GM23338 (cell line): ENCODE results near the gene PLEKHD1. TPM values are rescaled to one million over a fixed set of nuclear protein-coding genes. Genes with fewer than 3 reads are reported as not detected.

Source experiments
- ATAC-seq: fragments of 200-7000 bp; cut with Tn5 transposase; 3 replicates; pipeline ENCODE4 v1.9.1; 2020
- DNase-seq: peaks from one replicate; pipeline ENCODE4 v3.0.0-alpha.2; 2015; ENCODE audit warnings: low spot score
- H2AFZ ChIP-seq: fragments of 200-600 bp; sonication (generic); 2 replicates; pipeline ENCODE4 v1.8.0; 2016; ENCODE audit warnings: antibody characterized with exemption, mild to moderate bottlenecking, moderate library complexity
- H3F3A ChIP-seq: fragments of 200-600 bp; sonication (generic); replicated peaks from 2 replicates; pipeline ENCODE4 v1.8.0; 2017; ENCODE audit warnings: antibody characterized with exemption, mixed run types, low read depth
- H3K27ac ChIP-seq: fragments of 200-600 bp; sonication (generic); 2 replicates; pipeline ENCODE4 v1.6.1; 2016; ENCODE audit warnings: low read depth
- H3K27me3 ChIP-seq: fragments of 200-600 bp; sonication (generic); 2 replicates; pipeline ENCODE4 v1.8.0; 2016; ENCODE audit warnings: mild to moderate bottlenecking, mixed run types, moderate library complexity; ENCODE audit not compliant: insufficient read depth
- H3K36me3 ChIP-seq: fragments of 200-600 bp; sonication (generic); 2 replicates; pipeline ENCODE4 v1.8.0; 2016; ENCODE audit warnings: mild to moderate bottlenecking; ENCODE audit not compliant: insufficient read depth
- H3K4me1 ChIP-seq: fragments of 200-600 bp; sonication (generic); 2 replicates; pipeline ENCODE4 v1.8.0; 2016; ENCODE audit warnings: mild to moderate bottlenecking, moderate library complexity; ENCODE audit not compliant: insufficient read depth
- H3K4me2 ChIP-seq: fragments of 200-600 bp; sonication (generic); 2 replicates; pipeline ENCODE4 v1.7.1; 2017; ENCODE audit warnings: mixed run types
- H3K4me3 ChIP-seq: fragments of 200-600 bp; sonication (generic); 2 replicates; pipeline ENCODE4 v1.6.1; 2016; ENCODE audit warnings: mixed run types
- H3K79me2 ChIP-seq: fragments of 200-600 bp; sonication (generic); replicated peaks from 2 replicates; pipeline ENCODE4 v1.8.0; 2017; ENCODE audit warnings: mild to moderate bottlenecking; ENCODE audit not compliant: insufficient read depth
- H3K9me2 ChIP-seq: fragments of 200-600 bp; sonication (generic); 2 replicates; pipeline ENCODE4 v1.8.0; 2017; ENCODE audit not compliant: insufficient read depth
- H4K20me1 ChIP-seq: fragments of 200-600 bp; sonication (generic); replicated peaks from 2 replicates; pipeline ENCODE4 v1.8.0; 2017; ENCODE audit warnings: mild to moderate bottlenecking; ENCODE audit not compliant: insufficient read depth
- H3K27ac Mint-ChIP-seq: 2 replicates; pipeline ENCODE4 v1.8.0; 2020; ENCODE audit warnings: inconsistent platforms, mild to moderate bottlenecking, moderate library complexity, mixed read lengths
- H3K27me3 Mint-ChIP-seq: 3 replicates; pipeline ENCODE4 v1.8.0; 2022; ENCODE audit warnings: low read depth, mild to moderate bottlenecking, moderate library complexity, mixed read lengths, inconsistent platforms; ENCODE audit not compliant: insufficient read depth, poor library complexity
- H3K36me3 Mint-ChIP-seq: 3 replicates; pipeline ENCODE4 v1.8.0; 2021; ENCODE audit warnings: low read depth, mild to moderate bottlenecking, inconsistent platforms, moderate library complexity, mixed read lengths
- H3K4me1 Mint-ChIP-seq: 3 replicates; pipeline ENCODE4 v1.8.0; 2020; ENCODE audit warnings: mild to moderate bottlenecking, inconsistent platforms, mixed read lengths
- H3K4me3 Mint-ChIP-seq: 3 replicates; pipeline ENCODE4 v1.8.0; 2021; ENCODE audit warnings: moderate library complexity, mild to moderate bottlenecking, inconsistent platforms, mixed read lengths
- H3K9me3 Mint-ChIP-seq: 3 replicates; pipeline ENCODE4 v1.8.0; 2020; ENCODE audit warnings: moderate library complexity, mild to moderate bottlenecking, inconsistent platforms, mixed read lengths
- CREB1 ChIP-seq: fragments of 250-450 bp; sonication (Bioruptor Pico); IDR thresholded peaks from 2 replicates; pipeline ENCODE4 v1.5.0; 2020; ENCODE audit warnings: low read depth, mild to moderate bottlenecking, moderate library complexity
- EZH2 ChIP-seq: fragments of 200-600 bp; sonication (generic); IDR thresholded peaks from one replicate; pipeline ENCODE4 v1.8.0; 2017; ENCODE audit warnings: antibody characterized with exemption, mild to moderate bottlenecking, low read depth; ENCODE audit not compliant: unreplicated experiment
- EZH2phosphoT487 ChIP-seq: fragments of 200-600 bp; sonication (generic); IDR thresholded peaks from one replicate; pipeline ENCODE4 v1.8.1; 2018; ENCODE audit warnings: antibody characterized with exemption; ENCODE audit not compliant: unreplicated experiment
- JUNB ChIP-seq: IDR thresholded peaks from one replicate; pipeline ENCODE4 v1.6.1; 2016; ENCODE audit warnings: antibody characterized with exemption; ENCODE audit not compliant: unreplicated experiment
- POLR2AphosphoS5 ChIP-seq: IDR thresholded peaks from 2 replicates; pipeline ENCODE4 v1.6.1; 2016; ENCODE audit warnings: antibody characterized with exemption, low read depth
- STAT1 ChIP-seq: IDR thresholded peaks from one replicate; pipeline ENCODE4 v1.6.1; 2016; ENCODE audit warnings: antibody characterized with exemption; ENCODE audit not compliant: unreplicated experiment
- ZNF114 ChIP-seq: fragments of 250-450 bp; sonication (Bioruptor Pico); IDR thresholded peaks from 2 replicates; pipeline ENCODE4 v1.5.0; 2020; ENCODE audit warnings: mild to moderate bottlenecking, moderate library complexity
- ZNF331 ChIP-seq: fragments of 250-450 bp; sonication (Bioruptor Pico); IDR thresholded peaks from 2 replicates; pipeline ENCODE4 v1.5.0; 2020; ENCODE audit warnings: low read depth, mild to moderate bottlenecking, moderate library complexity
- polyA plus RNA-seq: library from polyadenylated mRNA; unstranded; fragments of >200 nt; fragmentation: Nextera tagmentation; extraction: Ambion mirVana; gene quantifications from 2 replicates; pipeline ENCODE4 v1.2.1, GENCODE V29; 2016
- total RNA-seq: library from RNA; depleted of rRNA; stranded (reverse); fragments of >200 nt; shearing (Covaris generic); gene quantifications from 2 replicates; pipeline ENCODE4 v1.2.3, GENCODE V29; 2014
- TF ChIP-seq, protein P1 (sequence below): IDR thresholded peaks from 2 replicates; pipeline ENCODE4 v1.6.1; 2016; ENCODE audit warnings: antibody characterized with exemption
- TF ChIP-seq, protein P2 (sequence below), 2 experiments: fragments of 200-600 bp in 1 of 2; sonication (generic) in 1 of 2; conservative IDR thresholded peaks; 2 replicates each; pipeline versions ENCODE4 v1.5.1 to v1.6.1; 2016 to 2017; ENCODE audit warnings: antibody characterized with exemption in 2 of 2, low read depth in 2 of 2, mild to moderate bottlenecking in 2 of 2, moderate library complexity in 1 of 2

PLEKHD1 gene
- total and polyA plus RNA-seq, 2 experiments from 2014 or later = 0.19 to 0.28 TPM

DNA sequence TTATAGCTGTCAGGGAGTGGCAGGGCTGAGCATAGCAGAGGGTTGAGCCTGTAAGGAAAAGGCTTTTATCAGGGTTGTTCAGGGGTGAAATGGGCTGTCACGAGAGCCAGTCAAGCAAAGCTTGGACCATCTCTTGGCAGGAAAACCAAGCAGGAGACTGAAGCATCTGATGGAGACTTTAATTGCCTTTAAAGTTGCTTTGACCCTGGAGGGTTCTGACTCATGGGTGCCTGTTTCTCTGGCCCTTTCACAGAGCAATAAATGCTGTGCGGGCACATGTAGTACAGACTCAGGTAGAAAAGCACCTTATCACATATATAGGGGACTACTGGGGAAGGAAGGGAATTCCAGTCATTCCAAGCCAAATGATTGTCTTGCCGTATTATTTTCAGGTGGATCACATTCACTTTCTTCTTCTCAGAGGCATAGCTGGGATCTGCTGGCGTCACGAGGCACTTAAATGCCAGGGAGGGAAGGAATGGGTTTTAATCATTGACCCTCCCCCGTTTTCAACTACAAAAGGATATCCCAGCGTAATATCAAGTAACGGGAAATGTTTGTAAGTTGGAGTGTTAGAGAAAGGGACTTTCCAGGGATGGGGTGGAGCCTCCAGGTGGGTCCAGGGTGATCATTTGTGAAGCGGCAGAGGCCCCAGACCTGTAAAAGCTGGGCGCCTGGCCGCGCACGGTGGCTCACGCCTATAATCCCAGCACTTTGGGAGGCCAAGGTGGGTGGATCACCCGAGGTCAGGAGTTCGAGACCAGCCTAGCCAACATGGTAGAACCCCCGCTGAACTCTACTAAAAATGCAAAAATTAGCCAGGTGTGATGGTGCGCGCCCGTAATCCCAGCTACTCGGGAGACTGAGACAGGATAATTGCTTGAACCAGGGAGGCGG, 34.9 kb downstream of the PLEKHD1 start:
- Mint-ChIP-seq H3K9me3 (peaks cover 3% of the 10 kb centered on the region; the same call in 2 of the 3 replicates), H3K27me3 (peaks cover 7% of the 10 kb centered on the region), H3K4me1 (peaks cover 23% of the 10 kb centered on the region), H3K4me3 (no peak overlapping the region), H3K27ac (no peak overlapping the region), H3K36me3 (no peaks in the 10 kb centered on the region; the same call in 2 of the 3 replicates)
- Histone ChIP-seq H3K36me3 (no peaks in the 10 kb centered on the region), H3K4me3 (no peak overlapping the region), H3K27me3 (no peaks in the 10 kb centered on the region), H4K20me1 (no peaks in the 10 kb centered on the region), H3K4me1 (peaks cover 17% of the 10 kb centered on the region; the same call in 1 of the 2 replicates), H3K27ac (no peak overlapping the region), H3K9me2 (no peaks in the 10 kb centered on the region), H2AFZ (peak overlapping the region; percentile 8; the same call in 1 of the 2 replicates), H3K79me2 (no peaks in the 10 kb centered on the region), H3F3A (no peaks in the 10 kb centered on the region), H3K4me2 (no peak overlapping the region)
- TF ChIP-seq EZH2 = no peak
- no peak for TF ChIP-seq POLR2AphosphoS5
- TF ChIP-seq STAT1 = no peak
- ATAC-seq (peak; percentile 38), DNase-seq (peak; percentile 32)

DNA sequence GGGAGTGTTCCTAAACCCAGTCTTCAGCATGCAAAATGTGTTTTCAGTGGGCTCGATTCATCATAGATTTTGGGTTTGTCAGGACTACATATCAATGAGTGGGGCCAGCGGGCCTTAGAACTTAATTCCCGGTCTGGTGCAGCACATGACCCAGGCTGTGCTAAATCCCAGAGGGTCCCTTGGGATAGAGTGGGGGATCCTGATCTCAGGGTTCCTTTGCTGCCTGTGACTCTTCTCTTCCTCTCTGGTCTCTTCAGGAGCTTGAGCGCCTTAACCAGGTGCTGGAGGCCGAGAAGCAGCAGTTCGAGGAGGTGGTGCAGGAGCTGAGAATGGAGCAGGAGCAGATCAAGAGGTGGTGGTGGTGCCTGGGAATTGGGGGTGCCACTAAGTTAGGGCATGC, 37.5 kb downstream of the PLEKHD1 start:
- Mint-ChIP-seq H3K9me3 (no peaks in the 10 kb centered on the region), H3K27me3 (peaks cover 7% of the 10 kb centered on the region), H3K36me3 (no peaks in the 10 kb centered on the region; the same call in 2 of the 3 replicates), H3K27ac (no peak overlapping the region), H3K4me1 (peaks cover 20% of the 10 kb centered on the region), H3K4me3 (no peak overlapping the region)
- Histone ChIP-seq H4K20me1 (no peaks in the 10 kb centered on the region), H3F3A (no peaks in the 10 kb centered on the region), H3K4me3 (no peak overlapping the region), H3K79me2 (no peaks in the 10 kb centered on the region), H3K4me2 (no peak overlapping the region), H3K27me3 (no peaks in the 10 kb centered on the region), H3K36me3 (no peaks in the 10 kb centered on the region), H3K9me2 (peaks cover 6% of the 10 kb centered on the region; the same call in 1 of the 2 replicates), H3K27ac (no peak overlapping the region), H3K4me1 (peaks cover 16% of the 10 kb centered on the region; the same call in 1 of the 2 replicates), H2AFZ (no peak overlapping the region)
- no peak for ATAC-seq
- no peak for DNase-seq
- TF ChIP-seq CREB1 (CRISPR knock-in tag) = no peak
- no peak for TF ChIP-seq POLR2AphosphoS5
- no peak for TF ChIP-seq JUNB
- TF ChIP-seq ZNF114 (CRISPR knock-in tag) = no peak
- no peak for TF ChIP-seq EZH2
- TF ChIP-seq ZNF331 (CRISPR knock-in tag) = no peak

DNA sequence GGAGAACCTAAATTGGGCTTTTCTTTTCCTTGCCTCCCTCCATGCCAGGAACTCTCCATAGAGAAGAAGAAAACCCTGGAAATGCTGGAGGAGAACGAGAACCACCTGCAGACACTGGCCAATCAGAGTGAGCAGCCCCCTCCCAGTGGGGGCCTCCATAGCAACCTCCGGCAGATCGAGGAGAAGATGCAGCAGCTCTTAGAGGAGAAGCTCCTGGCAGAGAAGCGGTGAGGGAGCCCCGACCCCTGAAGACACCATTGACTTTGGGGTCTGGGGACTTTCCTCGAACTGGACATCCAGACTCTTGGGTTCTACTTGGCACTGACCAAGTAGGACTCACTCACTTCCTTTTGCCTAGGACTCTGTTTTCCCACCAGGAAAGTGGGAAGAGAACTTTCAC, 41.4 kb downstream of the PLEKHD1 start:
- H3K27me3 Mint-ChIP-seq = peaks cover 2% of the 10 kb centered on the region
- no peaks in the 10 kb centered on the region for H3F3A ChIP-seq
- H3K4me3 Mint-ChIP-seq = no peak overlapping the region
- no peaks in the 10 kb centered on the region for H3K4me1 ChIP-seq
- no peak overlapping the region for H3K4me2 ChIP-seq
- no peak overlapping the region for H3K27ac Mint-ChIP-seq
- no peak overlapping the region for H3K4me3 ChIP-seq
- no peaks in the 10 kb centered on the region for H3K36me3 ChIP-seq
- H2AFZ ChIP-seq = no peak overlapping the region
- no peaks in the 10 kb centered on the region for H3K27me3 ChIP-seq
- H3K9me2 ChIP-seq = peaks cover 6% of the 10 kb centered on the region; the same call in 1 of the 2 replicates
- no peaks in the 10 kb centered on the region for H4K20me1 ChIP-seq
- ATAC-seq (no peak), DNase-seq (no peak)
- H3K27ac ChIP-seq = no peak overlapping the region
- H3K36me3 Mint-ChIP-seq = no peaks in the 10 kb centered on the region
- no peaks in the 10 kb centered on the region for H3K9me3 Mint-ChIP-seq
- no peaks in the 10 kb centered on the region; the same call in 2 of the 3 replicates for H3K4me1 Mint-ChIP-seq
- no peaks in the 10 kb centered on the region for H3K79me2 ChIP-seq
- TF ChIP-seq EZH2 (no peak), JUNB (no peak), ZNF114 (CRISPR knock-in tag) (no peak), STAT1 (no peak), ZNF331 (CRISPR knock-in tag) (no peak), EZH2phosphoT487 (no peak), CREB1 (CRISPR knock-in tag) (no peak)
- TF ChIP-seq, protein P1, sequence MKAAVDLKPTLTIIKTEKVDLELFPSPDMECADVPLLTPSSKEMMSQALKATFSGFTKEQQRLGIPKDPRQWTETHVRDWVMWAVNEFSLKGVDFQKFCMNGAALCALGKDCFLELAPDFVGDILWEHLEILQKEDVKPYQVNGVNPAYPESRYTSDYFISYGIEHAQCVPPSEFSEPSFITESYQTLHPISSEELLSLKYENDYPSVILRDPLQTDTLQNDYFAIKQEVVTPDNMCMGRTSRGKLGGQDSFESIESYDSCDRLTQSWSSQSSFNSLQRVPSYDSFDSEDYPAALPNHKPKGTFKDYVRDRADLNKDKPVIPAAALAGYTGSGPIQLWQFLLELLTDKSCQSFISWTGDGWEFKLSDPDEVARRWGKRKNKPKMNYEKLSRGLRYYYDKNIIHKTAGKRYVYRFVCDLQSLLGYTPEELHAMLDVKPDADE = no peak
- TF ChIP-seq, protein P2, sequence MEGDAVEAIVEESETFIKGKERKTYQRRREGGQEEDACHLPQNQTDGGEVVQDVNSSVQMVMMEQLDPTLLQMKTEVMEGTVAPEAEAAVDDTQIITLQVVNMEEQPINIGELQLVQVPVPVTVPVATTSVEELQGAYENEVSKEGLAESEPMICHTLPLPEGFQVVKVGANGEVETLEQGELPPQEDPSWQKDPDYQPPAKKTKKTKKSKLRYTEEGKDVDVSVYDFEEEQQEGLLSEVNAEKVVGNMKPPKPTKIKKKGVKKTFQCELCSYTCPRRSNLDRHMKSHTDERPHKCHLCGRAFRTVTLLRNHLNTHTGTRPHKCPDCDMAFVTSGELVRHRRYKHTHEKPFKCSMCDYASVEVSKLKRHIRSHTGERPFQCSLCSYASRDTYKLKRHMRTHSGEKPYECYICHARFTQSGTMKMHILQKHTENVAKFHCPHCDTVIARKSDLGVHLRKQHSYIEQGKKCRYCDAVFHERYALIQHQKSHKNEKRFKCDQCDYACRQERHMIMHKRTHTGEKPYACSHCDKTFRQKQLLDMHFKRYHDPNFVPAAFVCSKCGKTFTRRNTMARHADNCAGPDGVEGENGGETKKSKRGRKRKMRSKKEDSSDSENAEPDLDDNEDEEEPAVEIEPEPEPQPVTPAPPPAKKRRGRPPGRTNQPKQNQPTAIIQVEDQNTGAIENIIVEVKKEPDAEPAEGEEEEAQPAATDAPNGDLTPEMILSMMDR (conservative IDR thresholded peaks at IDR 0.05; ENCODE audit: low read depth in 2 of 2) = no peak
